ENCODE data around the gene ABCC4.

DNA sequence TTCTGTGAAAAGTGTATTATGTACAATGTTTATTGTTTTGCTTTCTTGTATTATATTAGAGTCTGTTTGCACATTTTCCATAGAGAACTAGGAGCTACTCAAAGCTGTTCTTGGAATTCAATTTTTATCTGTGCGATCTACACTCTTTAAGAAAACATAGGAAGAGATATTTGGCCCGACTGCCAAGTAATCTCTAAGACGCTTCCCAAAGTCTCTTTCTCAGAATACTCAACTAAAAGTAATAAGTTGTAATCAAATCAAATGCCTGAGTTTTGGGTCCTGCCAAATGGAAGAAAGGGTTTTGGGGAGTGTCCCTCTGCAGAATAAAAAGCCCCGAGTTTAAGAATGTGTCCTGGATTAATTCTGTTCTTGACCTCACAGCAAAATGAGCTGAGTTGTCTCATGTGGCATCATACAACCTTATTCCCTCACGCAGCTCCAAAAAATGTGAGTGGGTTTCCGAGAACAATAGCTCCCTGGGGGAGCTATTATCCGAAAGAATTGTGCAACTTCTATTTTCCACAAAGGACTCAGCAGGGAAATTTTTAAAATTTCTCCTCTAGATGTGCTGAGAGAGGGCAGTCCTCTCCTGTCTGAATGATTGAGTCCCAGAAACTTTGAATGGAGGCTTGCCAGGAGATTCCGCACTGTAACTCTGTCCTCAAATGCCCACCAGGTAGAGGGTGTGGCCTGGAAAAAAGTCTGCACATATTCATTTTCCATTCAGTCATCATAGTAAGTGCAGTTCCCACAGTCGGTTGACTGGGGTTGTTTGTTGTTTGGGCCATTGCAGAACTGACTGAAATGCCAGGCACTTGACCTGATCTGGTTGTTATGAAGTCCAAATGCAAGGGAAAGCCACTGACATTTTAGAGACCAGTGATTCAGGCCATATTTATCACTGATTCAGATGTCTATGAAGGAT lies 309.0 kb downstream of the ABCC4 start:
- TF ChIP-seq, protein P1, sequence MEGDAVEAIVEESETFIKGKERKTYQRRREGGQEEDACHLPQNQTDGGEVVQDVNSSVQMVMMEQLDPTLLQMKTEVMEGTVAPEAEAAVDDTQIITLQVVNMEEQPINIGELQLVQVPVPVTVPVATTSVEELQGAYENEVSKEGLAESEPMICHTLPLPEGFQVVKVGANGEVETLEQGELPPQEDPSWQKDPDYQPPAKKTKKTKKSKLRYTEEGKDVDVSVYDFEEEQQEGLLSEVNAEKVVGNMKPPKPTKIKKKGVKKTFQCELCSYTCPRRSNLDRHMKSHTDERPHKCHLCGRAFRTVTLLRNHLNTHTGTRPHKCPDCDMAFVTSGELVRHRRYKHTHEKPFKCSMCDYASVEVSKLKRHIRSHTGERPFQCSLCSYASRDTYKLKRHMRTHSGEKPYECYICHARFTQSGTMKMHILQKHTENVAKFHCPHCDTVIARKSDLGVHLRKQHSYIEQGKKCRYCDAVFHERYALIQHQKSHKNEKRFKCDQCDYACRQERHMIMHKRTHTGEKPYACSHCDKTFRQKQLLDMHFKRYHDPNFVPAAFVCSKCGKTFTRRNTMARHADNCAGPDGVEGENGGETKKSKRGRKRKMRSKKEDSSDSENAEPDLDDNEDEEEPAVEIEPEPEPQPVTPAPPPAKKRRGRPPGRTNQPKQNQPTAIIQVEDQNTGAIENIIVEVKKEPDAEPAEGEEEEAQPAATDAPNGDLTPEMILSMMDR (IDR thresholded peaks at IDR 0.05), result no peak
- no peak for TF ChIP-seq POLR2A (IDR thresholded peaks at IDR 0.05)
- TF ChIP-seq POLR2AphosphoS5 (IDR thresholded peaks at IDR 0.05; ENCODE audit: insufficient read depth in 1 of 2, low read depth in 1 of 2), result no peak

Data from vagina (tissue), 2 donors.